DMS 273 (cell line): ENCODE data around the gene ZMIZ2.

Source experiments
- DNase-seq: peaks from one replicate; lab custom pipeline; 2025; ENCODE audit not compliant: unreplicated experiment; lab: John Stamatoyannopoulos, UW

The ZMIZ2 gene

DNA sequence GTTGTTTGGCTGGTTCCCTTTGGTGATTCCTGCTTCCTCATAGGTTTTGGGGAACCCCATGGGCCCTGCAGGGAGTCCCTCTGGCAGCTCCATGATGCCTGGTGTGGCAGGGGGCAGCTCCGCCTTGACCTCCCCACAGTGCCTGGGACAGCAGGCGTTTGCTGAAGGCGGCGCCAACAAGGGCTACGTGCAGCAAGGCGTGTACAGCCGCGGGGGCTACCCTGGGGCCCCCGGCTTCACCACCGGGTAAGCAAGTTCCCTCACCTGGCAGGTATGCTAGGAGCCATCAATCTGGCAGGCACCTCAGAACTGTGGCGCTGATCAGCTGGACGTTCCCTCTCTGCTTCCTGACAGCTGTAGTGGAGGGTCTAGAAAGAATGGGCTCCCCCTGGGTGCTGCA is 8.3 kb downstream of the ZMIZ2 start:
- DNase-seq: no peak

- DNase-seq: peak; percentile 52
Observed at GRCh38 chr7:44757311-44757710, 8.7 kb downstream of the ZMIZ2 start.

DNA sequence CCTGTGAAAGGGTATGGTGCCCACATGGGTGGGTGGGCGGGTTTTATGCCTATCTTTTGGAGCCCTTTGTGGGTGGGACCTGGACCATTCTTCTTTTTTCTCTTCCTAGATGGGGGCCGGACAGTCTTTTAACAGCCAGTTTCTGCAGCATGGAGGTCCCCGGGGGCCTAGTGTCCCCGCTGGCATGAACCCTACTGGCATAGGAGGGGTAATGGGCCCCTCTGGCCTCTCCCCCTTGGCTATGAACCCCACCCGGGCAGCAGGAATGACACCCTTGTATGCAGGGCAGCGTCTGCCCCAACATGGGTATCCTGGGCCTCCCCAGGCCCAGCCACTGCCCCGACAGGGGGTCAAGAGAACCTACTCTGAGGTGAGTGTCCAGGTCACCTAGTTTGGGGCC is 9.1 kb downstream of the ZMIZ2 start:
- no peak for DNase-seq

GRCh38 chr7:44759246-44759645 is 10.6 kb downstream of the ZMIZ2 start:
- no peak for DNase-seq

DNA sequence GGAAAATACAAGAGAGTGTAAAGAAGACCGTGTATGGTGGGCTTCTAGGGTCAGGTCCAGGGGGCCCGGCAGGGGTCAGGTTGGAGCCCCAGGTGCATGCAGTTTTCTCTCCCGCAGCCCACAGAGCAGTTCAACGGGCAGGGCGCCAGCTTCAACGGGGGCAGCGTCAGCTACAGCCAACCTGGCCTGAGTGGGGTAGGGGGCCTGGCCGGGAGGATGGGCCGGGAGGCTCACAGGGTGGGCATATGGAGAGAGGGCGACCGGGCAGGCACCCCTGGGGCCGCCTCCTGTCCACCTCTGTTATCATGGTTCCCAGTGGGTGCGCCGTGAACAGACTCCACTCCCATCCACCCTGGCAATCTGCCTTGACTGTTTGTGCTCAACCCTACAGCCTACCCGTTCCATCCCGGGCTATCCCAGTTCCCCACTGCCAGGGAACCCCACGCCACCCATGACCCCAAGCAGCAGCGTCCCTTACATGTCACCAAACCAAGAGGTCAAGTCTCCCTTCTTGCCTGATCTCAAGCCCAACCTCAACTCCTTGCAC is 11.5 kb downstream of the ZMIZ2 start:
- DNase-seq: no peak

DNA sequence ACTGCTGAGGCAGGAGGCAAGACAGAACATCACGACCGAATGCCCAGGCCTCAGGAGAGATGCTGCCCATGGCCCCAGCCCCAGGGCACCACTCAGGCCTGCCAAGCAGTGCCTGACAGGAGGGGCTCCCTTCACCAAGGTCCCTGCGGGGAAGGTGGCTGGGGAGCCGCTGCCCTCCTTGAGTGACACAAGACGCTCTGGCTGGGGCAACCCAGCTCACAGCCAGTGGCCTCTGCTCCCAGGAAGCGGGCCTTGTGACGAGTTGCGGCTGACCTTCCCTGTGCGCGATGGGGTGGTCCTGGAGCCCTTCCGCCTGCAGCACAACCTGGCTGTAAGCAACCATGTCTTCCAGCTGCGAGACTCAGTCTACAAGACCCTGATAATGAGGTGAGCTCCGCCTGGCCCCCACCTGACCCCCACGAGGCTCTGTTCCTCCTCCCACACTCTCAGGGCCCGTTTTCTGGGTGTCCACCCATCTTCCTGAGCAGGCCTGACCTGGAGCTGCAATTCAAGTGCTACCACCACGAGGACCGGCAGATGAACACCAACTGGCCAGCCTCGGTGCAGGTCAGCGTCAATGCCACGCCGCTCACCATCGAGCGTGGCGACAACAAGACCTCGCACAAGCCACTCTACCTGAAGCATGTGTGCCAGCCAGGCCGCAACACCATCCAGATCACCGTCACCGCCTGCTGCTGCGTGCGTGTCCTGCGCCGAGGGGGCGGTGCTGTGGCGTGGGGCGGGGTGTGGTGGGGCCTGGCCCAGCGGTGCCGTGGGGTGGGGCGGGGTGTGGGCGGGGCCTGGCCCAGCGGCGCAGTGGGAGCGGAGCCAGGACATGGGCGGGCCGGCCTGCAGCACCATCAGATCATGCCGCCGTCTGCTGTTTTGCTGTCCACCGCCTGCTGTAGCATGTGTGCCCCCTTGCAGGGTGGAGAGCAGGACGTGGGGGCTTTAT is 12.8 kb downstream of the ZMIZ2 start:
- DNase-seq: no peak

GRCh38 chr7:44762300-44762699 is 13.7 kb downstream of the ZMIZ2 start:
- no peak for DNase-seq

DNA sequence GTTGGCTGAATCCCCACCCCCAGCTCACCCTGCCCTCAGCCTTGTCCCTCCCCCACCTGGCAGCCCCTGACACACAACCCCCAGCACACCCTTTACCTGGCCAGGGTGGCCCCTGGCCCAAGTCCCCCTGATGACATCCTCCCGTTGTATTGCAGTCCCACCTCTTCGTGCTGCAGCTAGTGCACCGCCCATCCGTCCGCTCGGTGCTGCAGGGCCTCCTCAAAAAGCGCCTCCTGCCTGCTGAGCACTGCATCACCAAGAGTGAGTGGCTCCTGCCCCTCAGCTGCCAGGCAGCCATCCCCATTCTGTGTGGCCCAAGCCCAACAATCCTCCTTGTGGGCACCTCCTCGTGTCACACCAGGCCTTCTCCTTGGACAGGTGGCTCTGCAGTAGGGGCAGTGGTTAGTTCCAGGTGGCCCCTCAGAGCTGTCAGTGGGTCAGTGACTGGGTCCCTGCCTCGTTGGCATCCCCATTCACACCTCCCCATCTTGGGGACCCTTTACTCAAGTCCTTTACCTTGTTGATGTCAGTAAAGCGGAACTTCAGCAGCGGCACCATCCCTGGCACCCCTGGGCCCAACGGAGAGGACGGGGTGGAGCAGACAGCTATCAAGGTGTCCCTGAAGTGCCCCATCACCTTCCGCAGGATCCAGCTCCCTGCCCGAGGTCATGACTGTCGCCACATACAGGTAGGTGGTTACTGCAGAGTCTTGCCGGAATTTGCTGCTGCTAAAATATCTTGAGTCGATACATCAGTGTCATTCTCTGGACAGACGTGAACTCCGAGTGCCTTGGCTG is 14.3 kb downstream of the ZMIZ2 start:
- DNase-seq: no peak

- no peak for DNase-seq
Observed at GRCh38 chr7:44764081-44764480, 15.4 kb downstream of the ZMIZ2 start.

- peak; percentile 51 for DNase-seq
Observed at GRCh38 chr7:44764665-44765578, 16.3 kb downstream of the ZMIZ2 start.

DNA sequence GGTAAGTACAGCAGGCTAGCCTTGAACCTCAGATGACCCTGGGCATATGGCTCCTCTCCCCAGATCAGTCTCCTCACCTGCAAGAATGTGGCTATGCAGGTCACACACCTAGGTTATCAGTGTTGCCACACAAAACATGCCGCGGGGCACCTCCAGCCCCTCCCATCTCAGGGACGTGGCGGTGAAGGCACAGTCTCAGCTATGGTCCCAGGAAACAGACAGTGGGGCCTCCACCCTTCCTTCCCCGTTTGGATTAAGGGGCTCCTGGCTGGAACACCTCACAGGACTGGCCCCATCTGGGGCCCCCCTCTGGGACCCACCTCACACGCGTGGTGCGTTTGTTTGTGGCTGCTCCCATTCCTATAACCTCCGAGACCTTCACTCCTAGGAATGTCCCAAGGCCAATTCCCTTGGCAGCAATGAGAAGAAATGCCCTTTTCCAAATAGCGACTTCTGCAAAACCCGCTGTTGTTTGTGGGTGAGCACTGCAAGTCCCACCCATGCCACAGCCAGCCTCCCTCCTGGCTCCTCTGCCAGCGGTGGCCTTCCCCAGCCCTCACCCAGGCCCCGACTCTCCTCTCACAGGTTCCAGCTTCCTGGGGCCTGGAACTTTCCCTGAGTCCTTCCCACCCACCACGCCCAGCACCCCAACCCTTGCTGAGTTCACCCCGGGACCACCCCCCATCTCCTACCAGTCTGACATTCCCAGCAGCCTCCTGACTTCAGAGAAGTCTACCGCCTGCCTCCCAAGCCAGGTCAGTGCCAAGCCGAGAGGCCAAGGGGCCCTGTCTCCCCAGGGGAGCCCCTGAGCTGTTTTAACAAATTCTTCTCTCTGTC is 17.1 kb downstream of the ZMIZ2 start:
- no peak for DNase-seq

DNA sequence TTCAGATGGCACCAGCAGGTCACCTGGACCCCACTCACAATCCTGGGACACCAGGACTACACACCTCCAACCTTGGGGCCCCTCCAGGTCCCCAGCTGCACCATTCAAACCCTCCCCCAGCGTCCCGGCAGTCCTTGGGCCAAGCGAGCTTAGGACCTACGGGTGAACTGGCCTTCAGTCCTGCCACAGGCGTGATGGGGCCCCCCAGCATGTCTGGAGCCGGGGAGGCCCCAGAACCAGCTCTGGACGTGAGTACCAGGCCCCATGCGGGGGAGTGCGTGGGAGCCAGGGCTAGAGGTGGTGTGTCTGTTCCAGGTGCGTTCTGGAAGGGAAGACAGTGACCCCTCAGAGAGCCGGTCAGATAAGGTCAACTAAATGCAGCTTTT is 17.8 kb downstream of the ZMIZ2 start:
- no peak for DNase-seq

DNA sequence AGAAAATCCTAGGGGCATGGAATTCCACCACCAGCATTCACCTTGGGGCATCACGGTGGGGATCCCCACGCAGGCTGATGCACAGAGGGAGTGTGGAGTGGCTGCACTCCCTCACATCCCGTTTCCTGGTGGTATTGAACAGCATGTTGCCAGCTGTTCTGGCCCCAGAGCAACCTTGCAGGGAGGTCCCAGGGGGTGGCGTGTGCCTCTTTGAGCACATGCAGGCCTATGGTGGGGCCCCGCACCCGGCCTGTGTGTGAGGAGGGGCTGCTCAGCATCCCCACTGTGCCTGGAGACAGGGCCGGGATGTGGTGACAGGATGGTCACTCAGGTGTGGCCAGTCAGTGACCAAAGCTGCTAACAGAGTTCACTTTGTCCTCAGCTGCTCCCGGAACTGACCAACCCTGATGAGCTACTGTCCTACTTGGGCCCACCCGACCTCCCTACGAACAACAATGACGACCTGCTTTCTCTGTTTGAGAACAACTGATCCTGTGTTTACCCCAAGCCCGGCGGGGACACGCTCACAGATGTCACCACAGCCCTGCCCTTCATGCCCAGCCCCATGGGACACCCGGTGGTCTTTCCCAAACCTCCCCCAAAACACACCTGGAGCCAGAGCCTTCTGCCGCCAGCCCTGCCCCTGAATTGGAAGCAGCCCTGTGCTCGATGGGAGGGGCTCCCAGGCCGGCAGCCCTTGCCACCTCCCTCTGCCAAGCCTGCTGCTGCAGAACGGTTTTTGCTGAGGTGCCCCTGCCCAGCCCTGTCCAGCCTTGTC is 18.7 kb downstream of the ZMIZ2 start:
- peak; percentile 72 for DNase-seq

GRCh38 chr7:44767912-44768627 is 19.4 kb downstream of the ZMIZ2 start:
- DNase-seq: peak; percentile 99

DNA sequence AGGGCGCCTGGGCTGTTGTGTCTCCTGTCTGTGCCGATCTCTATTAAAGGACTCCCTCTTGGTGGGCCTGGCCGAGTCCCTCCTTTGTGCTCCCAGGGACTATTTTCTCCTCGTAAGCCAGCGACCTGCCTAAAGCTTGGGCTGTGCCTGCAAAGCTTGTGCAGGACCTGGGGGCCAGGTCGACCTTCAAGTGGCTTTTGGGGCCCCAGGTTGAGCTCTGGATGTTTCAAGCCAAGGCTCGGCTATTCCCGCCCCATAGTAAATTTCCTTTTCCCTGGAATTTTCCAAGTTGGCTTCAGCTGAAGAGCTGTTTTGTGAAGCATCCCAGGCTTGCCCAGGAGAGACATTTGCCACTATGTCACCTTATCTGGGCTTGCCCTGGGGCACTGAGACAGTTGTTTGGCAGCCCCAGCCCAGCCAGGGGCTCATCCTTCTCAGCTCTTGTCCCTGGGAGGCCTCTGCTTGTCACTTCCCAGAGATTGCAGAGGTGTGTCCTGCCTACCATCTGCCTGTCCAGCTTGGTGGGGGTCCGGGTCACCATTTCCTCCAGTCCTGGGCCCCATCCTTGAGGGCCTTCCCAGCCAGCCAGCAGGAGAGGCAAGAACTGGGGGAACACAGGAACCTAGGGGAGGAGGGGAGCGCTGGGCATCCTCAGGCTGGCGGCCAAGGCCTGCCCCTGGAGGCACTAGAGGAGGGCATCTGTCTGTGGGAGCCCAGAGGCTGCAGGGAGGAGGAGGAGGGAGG is 20.2 kb downstream of the ZMIZ2 start:
- peak; percentile 83 for DNase-seq

DNA sequence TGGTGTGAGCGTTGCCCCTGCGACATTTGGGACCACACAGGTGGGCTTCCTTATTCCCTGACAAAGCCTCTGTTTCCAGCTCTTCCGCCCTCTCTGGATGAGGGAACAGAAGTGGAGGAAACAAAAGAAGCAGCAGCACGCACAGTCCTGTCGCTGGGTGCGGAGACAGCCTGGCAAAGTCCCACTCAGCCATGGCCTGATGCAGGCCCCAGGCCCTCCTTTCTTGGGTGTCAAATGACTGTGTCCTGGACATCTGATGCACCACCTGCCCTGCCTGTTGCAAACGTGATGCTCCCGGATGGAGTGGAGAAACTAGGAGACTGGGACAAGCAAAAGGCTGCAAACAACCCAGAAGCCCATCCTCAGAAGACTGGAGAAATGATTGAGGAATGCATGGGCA is 20.7 kb downstream of the ZMIZ2 start:
- peak; percentile 83 for DNase-seq

DNA sequence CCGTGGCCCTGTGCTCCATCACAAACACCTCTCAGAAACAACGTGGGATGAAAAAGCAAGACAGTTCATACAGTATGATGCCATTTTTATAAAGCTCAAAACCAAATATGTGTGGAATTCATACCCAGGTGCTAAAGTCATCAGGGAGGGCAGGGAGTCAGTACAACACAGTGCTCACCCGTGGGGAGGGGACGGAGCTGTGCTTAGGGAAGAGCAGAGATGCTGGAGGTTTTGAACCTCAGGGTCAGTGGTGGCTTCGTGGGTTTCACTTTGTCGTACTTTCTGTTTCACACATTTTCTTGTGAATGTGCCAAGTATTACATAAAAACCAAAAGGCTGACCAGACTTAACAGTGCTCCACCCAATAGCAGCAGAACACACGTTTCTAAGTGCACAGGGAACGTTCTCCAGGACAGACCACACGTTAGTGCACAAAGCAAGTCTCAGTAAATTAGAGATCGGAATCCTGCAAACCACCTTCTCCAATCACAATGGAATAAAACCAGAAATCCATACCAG is 21.2 kb downstream of the ZMIZ2 start:
- DNase-seq: no peak

- DNase-seq: no peak
Observed at GRCh38 chr7:44771358-44771757, 22.7 kb downstream of the ZMIZ2 start.
